ENCODE measurements around the gene PZP.

DNA sequence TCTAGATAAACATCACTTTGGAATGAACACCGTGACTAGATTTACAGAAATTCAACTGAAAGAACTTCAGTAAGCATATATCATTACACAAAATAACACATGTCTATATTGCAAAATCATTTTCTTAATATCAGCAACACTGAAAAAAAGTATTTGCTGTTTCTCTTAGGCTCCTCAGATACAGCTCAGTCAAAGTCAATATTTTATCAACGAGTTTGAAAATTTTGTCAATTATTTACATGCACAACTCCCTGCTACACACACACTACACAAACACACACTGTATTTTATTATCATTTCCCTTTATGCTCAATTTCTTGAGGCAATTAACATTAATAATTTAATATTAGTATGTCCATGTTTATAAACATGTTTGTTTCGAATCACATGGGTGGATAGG, 3.8 kb downstream of the PZP start:
- TF ChIP-seq, protein P1, sequence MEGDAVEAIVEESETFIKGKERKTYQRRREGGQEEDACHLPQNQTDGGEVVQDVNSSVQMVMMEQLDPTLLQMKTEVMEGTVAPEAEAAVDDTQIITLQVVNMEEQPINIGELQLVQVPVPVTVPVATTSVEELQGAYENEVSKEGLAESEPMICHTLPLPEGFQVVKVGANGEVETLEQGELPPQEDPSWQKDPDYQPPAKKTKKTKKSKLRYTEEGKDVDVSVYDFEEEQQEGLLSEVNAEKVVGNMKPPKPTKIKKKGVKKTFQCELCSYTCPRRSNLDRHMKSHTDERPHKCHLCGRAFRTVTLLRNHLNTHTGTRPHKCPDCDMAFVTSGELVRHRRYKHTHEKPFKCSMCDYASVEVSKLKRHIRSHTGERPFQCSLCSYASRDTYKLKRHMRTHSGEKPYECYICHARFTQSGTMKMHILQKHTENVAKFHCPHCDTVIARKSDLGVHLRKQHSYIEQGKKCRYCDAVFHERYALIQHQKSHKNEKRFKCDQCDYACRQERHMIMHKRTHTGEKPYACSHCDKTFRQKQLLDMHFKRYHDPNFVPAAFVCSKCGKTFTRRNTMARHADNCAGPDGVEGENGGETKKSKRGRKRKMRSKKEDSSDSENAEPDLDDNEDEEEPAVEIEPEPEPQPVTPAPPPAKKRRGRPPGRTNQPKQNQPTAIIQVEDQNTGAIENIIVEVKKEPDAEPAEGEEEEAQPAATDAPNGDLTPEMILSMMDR (IDR thresholded peaks at IDR 0.05) = no peak
- no peak for TF ChIP-seq POLR2AphosphoS5 (IDR thresholded peaks at IDR 0.05)
- no peak for TF ChIP-seq POLR2A (IDR thresholded peaks at IDR 0.05)
